Memory B cell (primary cell): ENCODE data around the gene FALEC.
A peak's percentile ranks its signal among the peaks of the same experiment; 100 is the strongest.

Experiments
- ATAC-seq: fragments of 150-1000 bp; cut with Tn5 transposase; 2 replicates; pipeline ENCODE4 v1.10.0; 2021; ENCODE audit warnings: low read depth, mild to moderate bottlenecking, moderate library complexity
- DNase-seq, 2 donors: peaks; one replicate each; pipeline ENCODE4 v3.0.0; 2022; ENCODE audit warnings: low spot score in 2 of 2
- H3K27ac Mint-ChIP-seq: one replicate; pipeline ENCODE4 v1.8.0; 2022; ENCODE audit warnings: mild to moderate bottlenecking, moderate library complexity, mixed read lengths
- H3K27me3 Mint-ChIP-seq: one replicate; pipeline ENCODE4 v1.8.0; 2022; ENCODE audit warnings: mixed read lengths
- H3K36me3 Mint-ChIP-seq: one replicate; pipeline ENCODE4 v1.8.0; 2022; ENCODE audit warnings: mild to moderate bottlenecking, mixed read lengths
- H3K4me1 Mint-ChIP-seq: one replicate; pipeline ENCODE4 v1.8.0; 2022; ENCODE audit warnings: mixed read lengths
- H3K4me3 Mint-ChIP-seq: one replicate; pipeline ENCODE4 v1.8.0; 2022; ENCODE audit warnings: mild to moderate bottlenecking, moderate library complexity, mixed read lengths
- H3K9me3 Mint-ChIP-seq: one replicate; pipeline ENCODE4 v1.8.0; 2022; ENCODE audit warnings: mixed read lengths

The FALEC gene

GRCh38 chr1:150515328-150516049 is at the start of gene FALEC:
Gene FALEC, plus strand, starts transcription at chr1:150515752.
- H3K4me3 Mint-ChIP-seq, result peak within 1 kb of the TSS; percentile 88
- H3K27me3 Mint-ChIP-seq, result no peaks in the 10 kb centered on the region
- DNase-seq (peak; percentile 82 to 87), ATAC-seq (peak; percentile 90)
- H3K27ac Mint-ChIP-seq, result peak within 1 kb of the TSS; percentile 56
- H3K4me1 Mint-ChIP-seq, result peaks cover 15% of the 10 kb centered on the region
- peaks cover 5% of the 10 kb centered on the region for H3K36me3 Mint-ChIP-seq
- no peaks in the 10 kb centered on the region for H3K9me3 Mint-ChIP-seq

- H3K36me3 Mint-ChIP-seq, result peaks cover 24% of the 10 kb centered on the region
- H3K27me3 Mint-ChIP-seq, result no peaks in the 10 kb centered on the region
- no peak overlapping the region for H3K27ac Mint-ChIP-seq
- ATAC-seq, result no peak
- no peak for DNase-seq
- H3K4me3 Mint-ChIP-seq, result no peak overlapping the region
- no peaks in the 10 kb centered on the region for H3K9me3 Mint-ChIP-seq
- H3K4me1 Mint-ChIP-seq, result peaks cover 4% of the 10 kb centered on the region
These were observed 48.6 kb upstream of the FALEC start for GRCh38 chr1:150466964-150467363.

- H3K9me3 Mint-ChIP-seq, result no peaks in the 10 kb centered on the region
- no peak overlapping the region for H3K4me3 Mint-ChIP-seq
- peaks cover 3% of the 10 kb centered on the region for H3K4me1 Mint-ChIP-seq
- no peaks in the 10 kb centered on the region for H3K27me3 Mint-ChIP-seq
- no peak overlapping the region for H3K27ac Mint-ChIP-seq
- H3K36me3 Mint-ChIP-seq, result peaks cover 29% of the 10 kb centered on the region
- DNase-seq (no peak), ATAC-seq (no peak)
These were observed 46.3 kb upstream of the FALEC start for GRCh38 chr1:150469291-150469690.

GRCh38 chr1:150472601-150473200 is 42.9 kb upstream of the FALEC start:
- Mint-ChIP-seq H3K27me3 (no peaks in the 10 kb centered on the region), H3K4me3 (no peak overlapping the region), H3K4me1 (no peaks in the 10 kb centered on the region), H3K36me3 (peaks cover 22% of the 10 kb centered on the region), H3K27ac (no peak overlapping the region), H3K9me3 (no peaks in the 10 kb centered on the region)
- ATAC-seq (no peak), DNase-seq (no peak)

GRCh38 chr1:150473659-150474058 is 41.9 kb upstream of the FALEC start:
- ATAC-seq (no peak), DNase-seq (no peak)
- Mint-ChIP-seq H3K27me3 (no peaks in the 10 kb centered on the region), H3K9me3 (no peaks in the 10 kb centered on the region), H3K27ac (no peak overlapping the region), H3K4me1 (no peaks in the 10 kb centered on the region), H3K4me3 (no peak overlapping the region), H3K36me3 (peaks cover 22% of the 10 kb centered on the region)

- H3K27me3 Mint-ChIP-seq, result no peaks in the 10 kb centered on the region
- peaks cover 22% of the 10 kb centered on the region for H3K36me3 Mint-ChIP-seq
- ATAC-seq (no peak), DNase-seq (no peak)
- H3K9me3 Mint-ChIP-seq, result no peaks in the 10 kb centered on the region
- no peaks in the 10 kb centered on the region for H3K4me1 Mint-ChIP-seq
- no peak overlapping the region for H3K4me3 Mint-ChIP-seq
- peak overlapping the region; percentile 21 for H3K27ac Mint-ChIP-seq
These were observed 40.7 kb upstream of the FALEC start for GRCh38 chr1:150474869-150475268.

- DNase-seq (no peak), ATAC-seq (no peak)
- Mint-ChIP-seq H3K27ac (no peak overlapping the region), H3K36me3 (peaks cover 8% of the 10 kb centered on the region), H3K27me3 (no peaks in the 10 kb centered on the region), H3K9me3 (no peaks in the 10 kb centered on the region), H3K4me1 (no peaks in the 10 kb centered on the region), H3K4me3 (no peak overlapping the region)
These were observed 38.8 kb upstream of the FALEC start for GRCh38 chr1:150476754-150477153.

GRCh38 chr1:150477320-150477719 is 38.2 kb upstream of the FALEC start:
- H3K27me3 Mint-ChIP-seq, result no peaks in the 10 kb centered on the region
- H3K4me1 Mint-ChIP-seq, result no peaks in the 10 kb centered on the region
- DNase-seq, result no peak
- H3K9me3 Mint-ChIP-seq, result no peaks in the 10 kb centered on the region
- H3K27ac Mint-ChIP-seq, result peak overlapping the region; percentile 19
- H3K4me3 Mint-ChIP-seq, result no peak overlapping the region
- ATAC-seq, result no peak
- peaks cover 3% of the 10 kb centered on the region for H3K36me3 Mint-ChIP-seq

- Mint-ChIP-seq H3K27me3 (no peaks in the 10 kb centered on the region), H3K4me1 (no peaks in the 10 kb centered on the region), H3K27ac (peak overlapping the region; percentile 19), H3K9me3 (no peaks in the 10 kb centered on the region), H3K4me3 (no peak overlapping the region), H3K36me3 (no peaks in the 10 kb centered on the region)
- DNase-seq (no peak), ATAC-seq (no peak)
These were observed 37.8 kb upstream of the FALEC start for GRCh38 chr1:150477733-150478132.

GRCh38 chr1:150479370-150479769 is 36.2 kb upstream of the FALEC start:
- H3K9me3 Mint-ChIP-seq, result no peaks in the 10 kb centered on the region
- DNase-seq (no peak), ATAC-seq (no peak)
- no peaks in the 10 kb centered on the region for H3K4me1 Mint-ChIP-seq
- H3K27me3 Mint-ChIP-seq, result no peaks in the 10 kb centered on the region
- H3K27ac Mint-ChIP-seq, result no peak overlapping the region
- no peak overlapping the region for H3K4me3 Mint-ChIP-seq
- no peaks in the 10 kb centered on the region for H3K36me3 Mint-ChIP-seq

GRCh38 chr1:150479927-150480352 is 35.6 kb upstream of the FALEC start:
- Mint-ChIP-seq H3K4me3 (no peak overlapping the region), H3K4me1 (no peaks in the 10 kb centered on the region)

GRCh38 chr1:150484431-150484830 is 31.1 kb upstream of the FALEC start:
- ATAC-seq, result no peak
- Mint-ChIP-seq H3K36me3 (no peaks in the 10 kb centered on the region), H3K4me3 (no peak overlapping the region), H3K27ac (no peak overlapping the region), H3K27me3 (no peaks in the 10 kb centered on the region), H3K9me3 (no peaks in the 10 kb centered on the region), H3K4me1 (peaks cover 9% of the 10 kb centered on the region)
- DNase-seq, result no peak

More at GRCh38 chr1:150479927-150480352, 35.6 kb upstream of the FALEC start:
- no peaks in the 10 kb centered on the region for H3K9me3 Mint-ChIP-seq
- ATAC-seq (no peak), DNase-seq (no peak)
- no peaks in the 10 kb centered on the region for H3K36me3 Mint-ChIP-seq
- no peaks in the 10 kb centered on the region for H3K27me3 Mint-ChIP-seq
- H3K27ac Mint-ChIP-seq, result no peak overlapping the region

- DNase-seq, result no peak
These were observed 30.7 kb upstream of the FALEC start for GRCh38 chr1:150484861-150485260.

GRCh38 chr1:150486966-150487762 is 28.4 kb upstream of the FALEC start, which contains the start of gene TARS2:
Gene TARS2, plus strand, starts transcription at chr1:150487419. Its CDS starts 32 bp downstream, at chr1:150487451.
- peaks cover 8% of the 10 kb centered on the region for H3K36me3 Mint-ChIP-seq
- ATAC-seq, result peak; percentile 98
- H3K9me3 Mint-ChIP-seq, result no peaks in the 10 kb centered on the region
- H3K27ac Mint-ChIP-seq, result peak within 1 kb of the TSS; percentile 94
- peak; percentile 95 to 97 for DNase-seq
- H3K4me3 Mint-ChIP-seq, result peak within 1 kb of the TSS; percentile 95
- H3K4me1 Mint-ChIP-seq, result peaks cover 9% of the 10 kb centered on the region
- H3K27me3 Mint-ChIP-seq, result no peaks in the 10 kb centered on the region

More at GRCh38 chr1:150484861-150485260, 30.7 kb upstream of the FALEC start:
- Mint-ChIP-seq H3K4me1 (peaks cover 9% of the 10 kb centered on the region), H3K27ac (no peak overlapping the region), H3K27me3 (no peaks in the 10 kb centered on the region), H3K36me3 (no peaks in the 10 kb centered on the region), H3K9me3 (no peaks in the 10 kb centered on the region), H3K4me3 (no peak overlapping the region)
- ATAC-seq, result no peak
